Stomach (tissue), 9 donors: ENCODE results near the gene ZNF823. TPM values are rescaled to one million over a fixed set of nuclear protein-coding genes. Genes with fewer than 3 reads are reported as not detected.
"Not testable (repeated sequence)": the region's sequence is repeated elsewhere in the genome, so short reads cannot be mapped to it uniquely, and the experiment has no call there.

Source experiments
- DNase-seq, 2 donors: peaks; one replicate each; pipeline versions ENCODE4 v3.0.0 to v3.0.0-alpha.2; 2013 to 2019
- H3K27ac ChIP-seq, 5 donors: fragments of 200-600 bp in 4 of 5; sonication (generic) in 4 of 5; one replicate each; pipeline ENCODE4 v1.5.1; 2013 to 2019; ENCODE audit warnings: mild to moderate bottlenecking in 1 of 5, moderate library complexity in 1 of 5
- H3K27me3 ChIP-seq, 3 donors: fragments of 200-600 bp; sonication (generic); one replicate each; pipeline ENCODE4 v1.5.1; 2017 to 2019; ENCODE audit warnings: mixed run types in 1 of 3
- H3K36me3 ChIP-seq, 4 donors: fragments of 200-600 bp; sonication (generic); 1 replicate in 3 of 4; 2 replicates in 1 of 4; pipeline ENCODE4 v1.5.1; 2016 to 2019
- H3K4me1 ChIP-seq, 4 donors: fragments of 200-600 bp; sonication (generic); one replicate each; pipeline ENCODE4 v1.5.1; 2016 to 2019
- H3K4me3 ChIP-seq, 4 donors: fragments of 200-600 bp; sonication (generic) in 3 of 4; one replicate each; pipeline ENCODE4 v1.5.1; 2016 to 2019; ENCODE audit warnings: mild to moderate bottlenecking in 1 of 4
- H3K9me3 ChIP-seq, 4 donors: fragments of 200-600 bp; sonication (generic); one replicate each; pipeline ENCODE4 v1.5.1; 2016 to 2019
- CTCF ChIP-seq, 7 experiments: fragments of 450-650 bp in 4 of 7; fragments of 200-600 bp in 3 of 7; sonication (generic) in 3 of 7; IDR thresholded peaks; one replicate each; pipeline ENCODE4 v1.5.1; 2016 to 2019; ENCODE audit warnings: antibody characterized with exemption in 7 of 7, control low read depth in 2 of 7, mild to moderate bottlenecking in 1 of 7
- EP300 ChIP-seq: sonication (generic); formaldehyde crosslinking; IDR thresholded peaks from one replicate; pipeline ENCODE4 v1.6.1; 2017; ENCODE audit warnings: antibody characterized with exemption
- POLR2A ChIP-seq, 4 donors: fragments of 450-650 bp; IDR thresholded peaks; one replicate each; pipeline ENCODE4 v1.6.1; 2016; ENCODE audit warnings: antibody characterized with exemption in 4 of 4, control low read depth in 2 of 4, mild to moderate bottlenecking in 1 of 4, moderate library complexity in 1 of 4
- POLR2AphosphoS5 ChIP-seq, 3 donors: sonication (generic); formaldehyde crosslinking; IDR thresholded peaks; one replicate each; pipeline ENCODE4 v1.6.1; 2016; ENCODE audit warnings: antibody characterized with exemption in 3 of 3
- WGBS, 5 donors: extraction: QIAGEN DNeasy Blood & Tissue Kit in 3 of 5; methylation state at CpG; one replicate each; pipeline versions ENCODE4 v1.1.5 to v1.1.7; 2013 to 2018; 5-methylcytosine and 5-hydroxymethylcytosine counted together
- intact Hi-C: fragments of 100-400 bp; cut with DNase I; formaldehyde crosslinking; loops from one replicate; pipeline ENCODE4 v1.15.1; 2023; ENCODE audit warnings: low total_unique reads
- polyA plus RNA-seq, 3 donors: library from polyadenylated mRNA; stranded (reverse); fragments of 200-250 nt; gene quantifications; one replicate each; pipeline ENCODE4 v1.2.3, GENCODE V29; 2013
- total RNA-seq, 5 donors: library from RNA; depleted of rRNA; stranded (reverse); fragments of >200 nt; gene quantifications; one replicate each; pipeline versions ENCODE4 v1.1.0 to v1.2.3, GENCODE V29; 2014 to 2016
- donor health status: healthy with polysubstance abuse.
- donor health status: Bipolar disorder and iron deficiency.
- donor health status: healthy.

ZNF823 gene
- total and polyA plus RNA-seq, 8 donors = 1.2 to 19.3 (median 4.4) TPM

DNA sequence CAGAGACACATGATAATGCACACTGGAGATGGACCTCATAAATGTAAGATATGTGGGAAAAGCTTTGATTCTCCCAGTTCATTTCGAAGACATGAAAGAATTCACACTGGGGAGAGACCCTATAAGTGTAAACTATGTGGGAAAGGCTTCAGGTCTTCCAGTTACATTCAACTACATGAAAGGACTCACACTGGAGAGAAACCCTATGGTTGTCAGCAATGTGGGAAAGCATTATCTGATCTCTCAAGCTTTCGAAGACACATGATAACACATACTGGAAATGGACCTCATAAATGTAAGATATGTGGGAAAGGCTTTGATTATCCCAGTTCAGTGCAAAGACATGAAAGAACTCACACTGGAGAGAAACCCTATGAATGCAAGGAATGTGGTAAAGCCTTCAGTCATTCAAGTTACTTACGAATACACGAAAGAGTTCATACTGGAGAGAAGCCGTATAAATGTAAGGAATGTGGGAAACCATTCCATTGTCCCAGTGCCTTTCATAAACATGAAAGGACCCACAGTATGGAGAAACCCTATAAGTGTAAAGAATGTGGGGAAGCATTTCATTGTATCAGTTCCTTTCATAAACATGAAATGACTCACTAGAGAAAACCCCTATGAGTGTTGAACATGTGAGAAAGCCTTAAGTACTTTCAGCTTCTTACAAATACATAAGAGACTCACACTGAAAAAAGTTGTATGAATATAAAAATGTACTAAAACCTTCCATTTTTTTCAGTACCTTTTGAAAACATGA, 42.7 kb upstream of the ZNF823 start:
- intact Hi-C loops = no loop called here
- Histone ChIP-seq H3K36me3 (peaks cover 43 to 80% (median 58%) of the 10 kb centered on the region in 4 donors), H3K9me3 (peaks cover 48 to 100% (median 95%) of the 10 kb centered on the region in 4 donors), H3K4me1 (no peaks in the 10 kb centered on the region), H3K27me3 (no peaks in the 10 kb centered on the region), H3K27ac (no peak overlapping the region), H3K4me3 (no peak overlapping the region)
- DNase-seq = no peak
- TF ChIP-seq EP300 (no peak), POLR2A (IDR thresholded peaks at IDR 0.05) (no peak), POLR2AphosphoS5 (IDR thresholded peaks at IDR 0.05) (no peak), CTCF (IDR thresholded peaks at IDR 0.05) (no peak)
- WGBS, 5 donors = 96 to 97% (median 96%) methylated on average over 5 of the region's 5 CpGs

- 96 to 99% (median 98%) methylated on average over 7 of the region's 7 CpGs for WGBS, 5 donors
- H3K4me3 ChIP-seq = peak overlapping the region in 1 of 4 donors; percentile 1
- H3K4me1 ChIP-seq = no peaks in the 10 kb centered on the region
- no peak for TF ChIP-seq EP300
- TF ChIP-seq POLR2AphosphoS5 (IDR thresholded peaks at IDR 0.05) = no peak
- no peak for TF ChIP-seq POLR2A (IDR thresholded peaks at IDR 0.05)
- no peak for TF ChIP-seq CTCF (IDR thresholded peaks at IDR 0.05)
- peaks cover 48 to 100% (median 90%) of the 10 kb centered on the region in 4 donors for H3K9me3 ChIP-seq
- no peak overlapping the region for H3K27ac ChIP-seq
- intact Hi-C loops = no loop called here
- no peaks in the 10 kb centered on the region for H3K27me3 ChIP-seq
- no peak for DNase-seq
- peaks cover 43 to 80% (median 58%) of the 10 kb centered on the region in 4 donors for H3K36me3 ChIP-seq
Observed at GRCh38 chr19:11780431-11781020, 41.8 kb upstream of the ZNF823 start.

- Histone ChIP-seq H3K9me3 (peaks cover 22 to 94% (median 74%) of the 10 kb centered on the region in 4 donors), H3K36me3 (peaks cover 42 to 60% (median 54%) of the 10 kb centered on the region in 4 donors)
- intact Hi-C loops, H3K4me1 ChIP-seq, H3K27ac ChIP-seq, H3K27me3 ChIP-seq, H3K4me3 ChIP-seq, DNase-seq: not testable (repeated sequence)
- 97 to 99% (median 98%) methylated on average over 11 of the region's 11 CpGs for WGBS, 5 donors
Observed at GRCh38 chr19:11776669-11777068, 37.9 kb upstream of the ZNF823 start.

- H3K27ac ChIP-seq, intact Hi-C loops, H3K27me3 ChIP-seq, DNase-seq, H3K4me3 ChIP-seq, H3K36me3 ChIP-seq: not testable (repeated sequence)
- WGBS, 5 donors = 57 to 80% (median 76%) methylated on average over 11 of the region's 11 CpGs
- Histone ChIP-seq H3K4me1 (peaks cover 5 to 24% (median 15%) of the 10 kb centered on the region in 4 donors), H3K9me3 (peaks cover 0 to 53% (median 33%) of the 10 kb centered on the region in 4 donors)
Observed at GRCh38 chr19:11771520-11771919, 32.8 kb upstream of the ZNF823 start.

DNA sequence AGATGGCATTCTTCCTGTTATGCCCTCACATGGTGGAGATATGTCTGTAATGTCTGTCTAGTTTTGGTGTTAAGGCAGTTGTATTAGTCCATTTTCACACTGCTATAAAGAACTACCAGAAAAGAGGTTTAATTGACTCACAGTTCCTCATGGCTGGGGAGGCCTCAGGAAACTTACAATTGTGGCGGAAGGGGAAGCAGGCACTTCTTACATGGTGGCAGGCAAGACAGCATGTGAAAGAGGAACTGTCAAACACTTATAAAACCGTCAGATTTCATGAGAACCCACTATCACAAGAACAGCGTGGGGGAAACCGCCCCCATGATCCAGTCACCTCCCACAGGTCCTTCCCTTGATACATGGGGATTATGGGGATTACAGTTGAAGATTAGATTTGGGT, 31.2 kb upstream of the ZNF823 start:
- Histone ChIP-seq H3K27me3 (no peaks in the 10 kb centered on the region), H3K4me3 (no peak overlapping the region), H3K36me3 (peaks cover 0 to 9% (median 3%) of the 10 kb centered on the region in 4 donors), H3K27ac (no peak overlapping the region), H3K9me3 (peaks cover 0 to 38% (median 25%) of the 10 kb centered on the region in 4 donors), H3K4me1 (peaks cover 5 to 26% (median 18%) of the 10 kb centered on the region in 4 donors)
- 91 to 95% (median 93%) methylated on average over 4 of the region's 4 CpGs for WGBS, 5 donors
- intact Hi-C loops = no loop called here
- DNase-seq = no peak
- TF ChIP-seq EP300 (no peak), POLR2AphosphoS5 (IDR thresholded peaks at IDR 0.05) (no peak), POLR2A (IDR thresholded peaks at IDR 0.05) (no peak), CTCF (IDR thresholded peaks at IDR 0.05) (no peak)
